Transverse colon (tissue), 4 donors: ENCODE data around the gene RHBDL1. TPM values are rescaled to one million over a fixed set of nuclear protein-coding genes. Genes with fewer than 3 reads are reported as not detected.

ENCODE experiments used
- DNase-seq: peaks from one replicate; pipeline ENCODE4 v3.0.0-alpha.2; 2019
- H3K27ac ChIP-seq, 4 donors: fragments of 200-600 bp; sonication (generic); 2 replicates each; pipeline ENCODE4 v1.5.1; 2016 to 2018; ENCODE audit warnings: inconsistent platforms in 4 of 4
- H3K27me3 ChIP-seq: fragments of 200-600 bp; sonication (generic); 2 replicates; pipeline ENCODE4 v1.5.1; 2017; ENCODE audit warnings: inconsistent platforms
- H3K36me3 ChIP-seq, 4 donors: fragments of 200-600 bp; sonication (generic); 2 replicates each; pipeline ENCODE4 v1.5.1; 2017 to 2019; ENCODE audit warnings: inconsistent platforms in 4 of 4
- H3K4me1 ChIP-seq, 4 donors: fragments of 200-600 bp; sonication (generic); 2 replicates each; pipeline ENCODE4 v1.5.1; 2017 to 2020; ENCODE audit warnings: inconsistent platforms in 4 of 4
- H3K4me3 ChIP-seq, 4 donors: fragments of 200-600 bp; sonication (generic); 1 replicate in 1 of 4; 2 replicates in 3 of 4; pipeline versions ENCODE4 v1.5.1 to v1.6.1; 2017 to 2019; ENCODE audit warnings: inconsistent platforms in 4 of 4
- H3K9me3 ChIP-seq, 2 donors: fragments of 200-600 bp; sonication (generic); 2 replicates each; pipeline ENCODE4 v1.5.1; 2017 to 2019; ENCODE audit warnings: inconsistent platforms in 2 of 2
- CTCF ChIP-seq, 5 experiments: fragments of 200-600 bp in 3 of 5; fragments of 450-650 bp in 2 of 5; sonication (generic) in 3 of 5; IDR thresholded peaks; 1 replicate in 2 of 5; 2 replicates in 3 of 5; pipeline ENCODE4 v1.5.1; 2016 to 2017; ENCODE audit warnings: antibody characterized with exemption in 5 of 5, inconsistent platforms in 3 of 5, mild to moderate bottlenecking in 2 of 5, moderate library complexity in 1 of 5
- EP300 ChIP-seq: sonication (generic); formaldehyde crosslinking; IDR thresholded peaks from one replicate; pipeline ENCODE4 v1.6.1; 2017; ENCODE audit warnings: antibody characterized with exemption, low read depth
- POLR2A ChIP-seq: fragments of 450-650 bp; IDR thresholded peaks from one replicate; pipeline ENCODE4 v1.6.1; 2016; ENCODE audit warnings: antibody characterized with exemption, mild to moderate bottlenecking, moderate library complexity
- POLR2AphosphoS5 ChIP-seq, 3 donors: sonication (generic); formaldehyde crosslinking; IDR thresholded peaks; one replicate each; pipeline ENCODE4 v1.6.1; 2016; ENCODE audit warnings: antibody characterized with exemption in 3 of 3
- WGBS, 2 donors: methylation state at CpG; one replicate each; pipeline ENCODE4 v1.1.5; 2018; ENCODE audit warnings: low coverage in 1 of 2; 5-methylcytosine and 5-hydroxymethylcytosine counted together
- in situ Hi-C, 4 donors: fragments of 200-750 bp; cut with MboI; loops; one replicate each; pipeline versions ENCODE4 v1.15.0 to v1.15.1; 2017; ENCODE audit warnings: low sequenced_read_pairs in 3 of 4, low pct_ligation_motif_present in 1 of 4, low pct_unique_long_range_greater_than_20kb in 1 of 4
- intact Hi-C: fragments of 100-400 bp; cut with DNase I; formaldehyde crosslinking; loops from one replicate; pipeline ENCODE4 v1.15.1; 2023; ENCODE audit warnings: low total_unique reads
- total RNA-seq, 4 donors: library from RNA; depleted of rRNA; stranded (reverse); fragments of >200 nt; gene quantifications; one replicate each; pipeline ENCODE4 v1.1.0, GENCODE V29; 2016

Gene RHBDL1
- total RNA-seq, 4 donors from 2014 or later: 1.8 to 39.3 (median 8.1) TPM

- H3K9me3 ChIP-seq: no peaks in the 10 kb centered on the region
- peaks cover 45% of the 10 kb centered on the region for H3K27me3 ChIP-seq
- H3K36me3 ChIP-seq: no peaks in the 10 kb centered on the region
- peak; percentile 36 for DNase-seq
- intact Hi-C loops: no loop called here
- in situ Hi-C loops: no loop called here
- peak overlapping the region; percentile 22 to 47 (median 38) for H3K27ac ChIP-seq
- H3K4me1 ChIP-seq: peaks cover 21 to 29% (median 27%) of the 10 kb centered on the region in 4 donors
- no peak for TF ChIP-seq POLR2AphosphoS5 (IDR thresholded peaks at IDR 0.05)
- no peak for TF ChIP-seq CTCF (IDR thresholded peaks at IDR 0.05)
- no peak for TF ChIP-seq EP300
- peak; percentile 6 for TF ChIP-seq POLR2A
- WGBS, 2 donors: 1% methylated on average over 35 of the region's 61 CpGs; no CpG with 5 or more reads in 1 of the 2 donors
- H3K4me3 ChIP-seq: peak overlapping the region; percentile 2 to 56 (median 36)
Observed at GRCh38 chr16:727291-727977, 52.0 kb downstream of the RHBDL1 start.

Other genes starting within 250 kb of the RHBDL1 start
- gene CAPN15, start 148.0 kb upstream of the RHBDL1 start, total RNA-seq: 100 to 1,000 TPM; 108 to 388 (median 175) TPM
- not detected for gene PRR35, start 115.3 kb upstream of the RHBDL1 start, total RNA-seq
- gene NHLRC4, start 108.7 kb upstream of the RHBDL1 start, total RNA-seq: under 1 TPM in 3 of 4 donors, not detected in 1; 0.55 to 0.75 (median 0.64) TPM
- gene PIGQ, start 105.7 kb upstream of the RHBDL1 start, total RNA-seq: 100 to 1,000 TPM in 1 of 4 donors, 10 to 100 TPM in 3; 37.4 to 115 (median 56.0) TPM
- 100 to 1,000 TPM in 2 of 4 donors, 10 to 100 TPM in 2; 54.8 to 111 (median 83.5) TPM for gene RAB40C, start 85.6 kb upstream of the RHBDL1 start, total RNA-seq
- 10 to 100 TPM in 1 of 4 donors, 1 to 10 TPM in 3; 2.3 to 13.1 (median 4.2) TPM for gene WFIKKN1, start 44.7 kb upstream of the RHBDL1 start, total RNA-seq
- 10 to 100 TPM; 32.6 to 91.8 (median 86.7) TPM for gene METTL26, start 39.4 kb upstream of the RHBDL1 start, total RNA-seq
- 100 to 1,000 TPM; 158 to 267 (median 211) TPM for gene MCRIP2, start 33.8 kb upstream of the RHBDL1 start, total RNA-seq
- 100 to 1,000 TPM in 2 of 4 donors, 10 to 100 TPM in 2; 23.0 to 166 (median 90.2) TPM for gene WDR90, start 26.3 kb upstream of the RHBDL1 start, total RNA-seq
- gene RHOT2, start 7.5 kb upstream of the RHBDL1 start, total RNA-seq: 100 to 1,000 TPM; 133 to 386 (median 259) TPM
- 100 to 1,000 TPM in 3 of 4 donors, 10 to 100 TPM in 1; 51.9 to 190 (median 134) TPM for gene STUB1, start 4.7 kb downstream of the RHBDL1 start, total RNA-seq
- 100 to 1,000 TPM in 1 of 4 donors, 10 to 100 TPM in 3; 40.0 to 261 (median 58.6) TPM for gene JMJD8, start 8.7 kb downstream of the RHBDL1 start, total RNA-seq
- 10 to 100 TPM in 2 of 4 donors, 1 to 10 TPM in 2; 3.4 to 15.3 (median 10.0) TPM for gene WDR24, start 14.7 kb downstream of the RHBDL1 start, total RNA-seq
- gene FBXL16, start 30.1 kb downstream of the RHBDL1 start, total RNA-seq: 1 to 10 TPM in 2 of 4 donors, under 1 TPM in 1, not detected in 1; 0.60 to 3.5 (median 1.6) TPM
- 10 to 100 TPM in 3 of 4 donors, 1 to 10 TPM in 1; 4.9 to 47.2 (median 35.2) TPM for gene METRN, start 39.4 kb downstream of the RHBDL1 start, total RNA-seq
- 10 to 100 TPM; 19.7 to 53.0 (median 38.2) TPM for gene ANTKMT, start 45.5 kb downstream of the RHBDL1 start, total RNA-seq
- 10 to 100 TPM in 1 of 4 donors, 1 to 10 TPM in 1, under 1 TPM in 2; 0.40 to 24.3 (median 0.98) TPM for gene CCDC78, start 50.8 kb downstream of the RHBDL1 start, total RNA-seq
- 10 to 100 TPM in 1 of 4 donors, 1 to 10 TPM in 3; 1.2 to 12.3 (median 5.5) TPM for gene HAGHL, start 51.4 kb downstream of the RHBDL1 start, total RNA-seq
- 100 to 1,000 TPM in 2 of 4 donors, 10 to 100 TPM in 2; 59.1 to 346 (median 102) TPM for gene CIAO3, start 65.3 kb downstream of the RHBDL1 start, total RNA-seq
- gene MSLN, start 85.1 kb downstream of the RHBDL1 start, total RNA-seq: 10 to 100 TPM in 2 of 4 donors, 1 to 10 TPM in 1, not detected in 1; 4.9 to 21.2 (median 10.3) TPM
- gene RPUSD1, start 112.7 kb downstream of the RHBDL1 start, total RNA-seq: 10 to 100 TPM; 16.1 to 71.4 (median 24.8) TPM
- 10 to 100 TPM in 2 of 4 donors, 1 to 10 TPM in 2; 4.6 to 33.4 (median 12.9) TPM for gene CHTF18, start 112.9 kb downstream of the RHBDL1 start, total RNA-seq
- under 1 TPM in 1 of 4 donors, not detected in 3; 0.48 TPM for gene GNG13, start 125.1 kb downstream of the RHBDL1 start, total RNA-seq